HG03159 (cell line): ENCODE measurements around the gene KITLG.
"Not testable (repeated sequence)": the region's sequence is repeated elsewhere in the genome, so short reads cannot be mapped to it uniquely, and the experiment has no call there.

Experiments
- ATAC-seq: cut with Tn5 transposase; IDR thresholded peaks from one replicate; pipeline ENCODE4 v1.9.1; 2021; ENCODE audit warnings: mild to moderate bottlenecking, moderate library complexity; ENCODE audit not compliant: unreplicated experiment

The KITLG gene

DNA sequence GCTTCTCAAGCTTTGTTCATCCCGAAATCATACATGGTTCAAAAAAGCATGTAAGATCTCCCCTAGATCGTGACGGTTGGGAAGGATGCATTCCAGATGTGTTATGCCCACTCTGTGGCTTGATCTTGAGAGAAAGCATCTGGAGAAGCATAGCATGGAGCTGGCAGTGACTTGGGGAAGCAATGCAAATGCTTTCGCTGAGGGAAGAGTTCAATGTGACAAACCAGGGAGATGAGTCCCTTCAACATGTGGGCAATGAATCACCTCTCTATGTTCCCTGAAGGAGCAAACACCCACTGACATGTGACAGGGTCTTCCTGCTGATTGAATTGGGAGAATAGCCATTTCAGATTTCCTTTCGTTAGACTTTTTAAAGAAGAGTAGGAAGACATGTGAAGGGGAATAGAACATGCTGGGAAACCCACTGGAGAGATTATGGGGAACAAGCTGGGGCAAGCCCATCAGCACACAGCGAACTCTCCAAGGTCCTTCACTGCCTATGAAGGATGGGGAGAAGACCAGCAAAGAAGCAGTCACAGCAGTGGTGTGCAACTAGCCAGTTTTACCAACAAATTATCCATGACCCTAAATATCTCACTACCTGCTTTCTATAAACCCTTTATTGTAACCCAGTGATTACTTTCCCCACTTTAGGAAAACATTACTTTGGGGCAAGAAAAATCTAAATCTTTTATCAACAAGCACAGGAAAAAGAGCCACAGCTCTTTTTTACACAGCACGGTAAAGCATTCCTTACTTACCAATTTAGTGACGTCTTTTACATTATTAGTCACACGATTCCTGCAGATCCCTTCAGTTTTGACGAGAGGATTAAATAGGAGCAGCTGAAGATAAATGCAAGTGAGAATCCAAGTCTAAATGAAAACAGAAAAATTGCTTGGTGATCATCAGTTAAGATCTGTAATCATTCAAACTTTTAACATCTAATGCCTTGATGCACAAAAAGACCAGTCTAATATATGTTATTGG, 35.0 kb downstream of the KITLG start:
- no peak for ATAC-seq

DNA sequence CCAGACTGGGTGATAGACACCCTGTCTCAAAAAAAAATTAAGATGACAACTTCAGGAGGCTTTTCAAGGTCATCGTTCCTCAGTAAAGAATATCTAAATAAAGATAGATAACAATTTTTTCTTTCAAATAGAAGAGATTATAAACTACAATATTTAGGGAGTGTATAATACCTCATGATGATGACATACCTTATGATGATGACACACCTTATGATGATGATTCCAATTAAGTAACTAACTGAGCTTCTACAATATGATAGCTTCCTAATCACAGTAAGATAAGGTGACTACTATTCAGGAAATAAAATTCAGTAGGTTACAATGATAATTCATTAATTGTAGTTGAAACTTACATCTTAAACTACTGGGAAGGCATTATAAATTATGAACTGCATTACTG, 40.4 kb downstream of the KITLG start:
- no peak for ATAC-seq

DNA sequence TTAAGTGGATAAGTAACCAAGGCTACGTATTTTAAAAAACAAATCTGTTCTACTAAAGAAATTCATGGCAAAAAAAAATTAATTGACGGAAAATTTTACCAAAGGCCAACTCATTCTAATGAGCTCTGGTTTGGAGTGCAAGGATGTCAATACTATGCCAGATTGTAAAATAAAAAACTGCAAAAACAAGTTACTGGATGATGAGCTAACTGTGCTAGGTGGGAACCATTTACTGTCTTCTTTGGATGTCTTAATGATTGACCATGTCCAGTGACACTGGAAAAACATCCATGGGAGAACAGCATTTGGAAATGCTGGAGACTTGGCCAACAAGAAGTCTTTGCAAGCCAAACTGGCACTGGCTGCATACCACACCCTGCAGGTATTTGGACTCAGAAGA, 41.6 kb downstream of the KITLG start:
- no peak for ATAC-seq

DNA sequence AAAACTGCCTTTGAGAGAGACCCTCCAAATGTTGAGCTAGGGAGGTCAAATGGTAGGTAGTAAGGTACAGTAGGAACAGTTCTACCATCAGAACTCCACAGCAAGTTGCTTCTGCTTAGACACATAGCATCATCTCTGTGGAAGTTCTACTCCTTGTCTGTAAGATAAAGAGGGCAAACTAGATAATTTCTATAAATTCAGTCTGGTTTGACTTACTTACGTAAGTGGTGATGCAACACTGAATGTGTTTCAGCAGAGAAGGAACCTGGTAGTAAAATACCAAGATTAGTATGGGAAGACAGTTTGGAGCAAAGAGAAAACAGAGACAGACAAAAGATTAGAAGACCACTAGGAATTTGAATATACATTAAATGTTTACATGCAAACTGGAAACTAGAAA, 42.0 kb downstream of the KITLG start:
- ATAC-seq, result no peak

DNA sequence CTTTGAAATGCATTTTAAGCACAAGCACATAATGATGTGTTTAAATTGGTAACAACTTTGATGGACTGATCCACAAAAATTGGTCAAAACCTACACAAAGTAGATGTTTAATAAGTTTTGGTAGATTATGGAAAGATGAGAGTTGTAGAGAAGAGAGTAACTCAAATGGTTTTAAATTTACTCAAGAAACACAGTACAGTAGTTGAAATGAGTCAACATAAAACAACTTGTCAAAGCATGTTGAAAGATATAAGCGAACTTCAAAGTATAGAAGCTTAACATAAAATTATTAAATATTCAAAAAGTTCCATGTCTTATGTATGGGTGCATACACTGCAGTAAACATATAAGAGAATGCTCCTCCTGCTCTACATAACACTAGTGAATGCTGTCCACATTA, 49.4 kb downstream of the KITLG start:
- no peak for ATAC-seq

DNA sequence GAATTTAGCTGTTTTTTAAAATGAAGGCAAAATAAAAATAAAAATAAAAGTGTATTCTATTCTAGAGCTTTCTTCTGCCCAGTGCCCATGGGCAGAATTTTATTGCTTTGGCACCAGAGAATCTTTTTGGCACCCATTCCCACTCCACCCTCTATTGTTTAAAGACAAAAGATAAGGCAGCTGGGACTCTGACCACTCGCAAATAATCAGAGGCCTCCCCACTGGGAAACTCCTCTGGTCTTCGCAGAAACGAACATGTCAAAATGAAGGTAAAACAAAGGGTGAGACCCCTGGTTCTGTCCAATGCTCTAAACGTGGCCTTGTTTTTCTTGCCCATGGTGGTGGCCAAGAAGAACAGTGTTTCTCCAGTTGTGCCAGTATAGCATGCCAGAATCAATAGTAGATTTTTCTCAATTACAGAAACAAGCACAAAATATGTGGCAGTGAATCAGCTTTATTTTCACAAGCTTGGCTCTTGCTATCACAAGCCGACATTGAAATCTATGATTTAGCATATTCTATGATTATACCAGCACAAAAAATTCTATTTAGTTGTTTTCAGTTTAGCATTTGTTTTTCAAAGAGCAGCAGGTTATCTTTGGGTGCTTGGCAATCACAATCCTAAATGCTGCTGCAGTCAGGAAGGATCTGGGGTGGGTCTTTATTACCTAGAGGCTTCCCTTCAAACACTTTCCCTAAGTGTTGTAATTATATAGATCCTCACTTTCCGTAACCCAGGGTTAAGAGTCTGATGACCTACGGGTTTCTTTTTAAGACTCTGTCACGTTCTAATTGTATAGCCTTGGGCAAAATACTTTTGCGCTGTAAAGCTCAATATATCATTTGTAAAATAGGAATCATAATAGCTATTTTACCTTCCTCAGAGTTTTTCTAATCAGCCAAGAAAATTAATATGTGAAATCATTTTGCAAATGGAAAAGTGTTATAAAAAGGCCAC, 50.5 kb downstream of the KITLG start:
- ATAC-seq, result no peak

DNA sequence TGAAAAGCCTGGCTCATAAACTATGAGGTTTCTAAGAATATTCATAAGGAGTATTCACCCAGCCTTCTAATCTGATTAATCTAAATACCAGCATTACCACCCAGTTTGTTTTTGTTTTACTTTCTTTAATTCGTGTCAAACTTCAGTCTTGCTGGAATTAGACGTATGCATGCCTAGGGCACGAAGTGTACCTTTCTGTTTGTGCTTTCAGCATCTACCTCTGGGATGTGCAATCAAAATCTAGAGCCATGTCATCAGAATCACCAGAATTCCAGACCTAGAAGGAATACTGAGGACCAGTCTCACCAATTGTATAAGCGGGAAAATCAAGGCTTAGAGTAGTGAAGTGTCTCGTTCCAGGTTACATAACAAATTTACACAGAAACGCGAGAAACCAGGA, 57.3 kb downstream of the KITLG start:
- no peak for ATAC-seq

DNA sequence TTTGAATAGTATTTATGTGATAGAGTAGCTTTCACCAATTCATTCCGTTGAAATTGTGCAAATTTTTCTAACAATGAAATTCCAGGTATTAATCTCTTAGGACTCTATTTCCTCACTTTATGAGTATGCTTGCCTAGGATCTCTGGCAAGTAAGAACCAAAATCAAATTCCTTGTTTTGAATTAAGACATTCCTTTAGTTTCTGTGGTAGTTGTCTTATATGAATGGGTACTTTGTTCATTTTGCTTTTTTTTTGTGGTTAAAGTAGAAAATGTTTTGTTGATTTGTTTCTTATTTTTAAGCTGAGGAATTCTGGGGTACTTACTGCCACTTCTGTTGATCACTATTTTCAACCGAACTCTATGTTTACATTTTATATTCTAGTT, 59.8 kb downstream of the KITLG start:
- no peak for ATAC-seq

DNA sequence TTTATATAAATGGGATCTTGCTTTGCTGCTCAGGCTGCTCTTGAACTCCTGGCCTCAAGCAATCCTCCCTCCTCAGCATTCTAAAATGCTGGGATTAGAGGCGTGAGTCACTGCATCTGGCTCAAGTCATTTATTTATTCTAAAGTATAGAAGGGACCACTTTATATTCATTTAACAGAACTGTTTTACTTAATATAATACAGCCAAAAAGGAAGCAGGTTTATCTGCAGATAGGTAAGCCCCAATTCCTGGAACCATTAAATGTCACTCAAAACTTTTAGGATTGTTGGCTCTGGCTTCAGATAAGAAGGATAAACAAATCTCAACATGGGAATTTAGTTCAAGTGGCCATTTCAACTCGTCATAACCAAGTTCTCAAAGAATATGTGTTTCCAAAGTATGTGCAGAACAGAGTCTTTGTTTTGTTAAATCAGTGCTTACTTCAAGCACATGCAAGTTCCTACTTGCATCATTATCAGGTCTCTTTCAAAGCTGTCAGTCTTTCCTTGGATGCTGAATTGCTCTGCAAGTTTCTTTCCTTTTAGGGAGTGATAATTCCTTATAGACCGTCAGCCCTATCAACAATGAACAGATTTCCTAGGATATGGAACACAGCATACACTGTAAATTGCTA, 60.4 kb downstream of the KITLG start:
- no peak for ATAC-seq

DNA sequence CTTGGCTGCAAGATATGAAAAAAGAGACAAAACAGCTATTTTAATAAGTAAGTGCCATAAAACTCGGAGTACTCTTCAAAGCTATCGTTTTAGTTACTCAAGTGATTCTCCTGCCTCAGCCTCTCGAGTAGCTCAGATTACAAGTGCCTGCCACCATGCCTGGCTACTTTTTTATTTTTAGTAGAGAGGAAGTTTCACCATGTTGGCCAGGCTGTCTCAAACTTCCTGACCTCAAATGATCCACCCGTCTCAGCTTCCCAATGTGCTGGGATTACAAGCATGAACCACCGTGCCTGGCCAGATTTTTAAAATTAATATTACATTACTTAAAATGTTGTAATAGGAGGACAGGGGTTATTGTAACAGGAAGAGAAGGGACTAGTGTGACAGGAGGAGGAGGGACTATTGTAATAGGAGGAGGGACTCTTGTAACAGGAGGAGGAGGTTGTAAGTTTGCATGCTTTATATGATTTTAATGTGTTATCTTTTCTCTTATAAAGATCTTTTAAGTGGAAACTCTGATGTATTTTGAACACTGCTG, 61.3 kb downstream of the KITLG start:
- no peak for ATAC-seq

DNA sequence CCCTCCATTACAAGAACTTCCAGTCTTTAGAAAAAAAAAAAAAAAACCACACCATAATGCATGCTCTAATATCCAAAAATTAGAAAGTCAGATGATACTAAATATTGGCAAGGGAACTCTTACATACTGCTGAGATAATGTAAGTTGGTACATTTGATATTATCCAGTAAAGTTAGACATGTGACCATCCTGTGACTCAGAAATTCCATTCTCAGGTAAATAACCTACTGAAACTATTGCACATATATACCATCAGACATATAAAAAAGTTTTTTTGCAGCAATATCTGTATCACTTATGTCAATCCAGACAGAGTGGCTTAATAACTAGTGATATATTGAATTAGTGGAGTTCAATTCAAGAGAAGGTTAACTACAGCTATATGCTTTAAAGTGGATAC, 63.5 kb downstream of the KITLG start:
- ATAC-seq, result no peak

DNA sequence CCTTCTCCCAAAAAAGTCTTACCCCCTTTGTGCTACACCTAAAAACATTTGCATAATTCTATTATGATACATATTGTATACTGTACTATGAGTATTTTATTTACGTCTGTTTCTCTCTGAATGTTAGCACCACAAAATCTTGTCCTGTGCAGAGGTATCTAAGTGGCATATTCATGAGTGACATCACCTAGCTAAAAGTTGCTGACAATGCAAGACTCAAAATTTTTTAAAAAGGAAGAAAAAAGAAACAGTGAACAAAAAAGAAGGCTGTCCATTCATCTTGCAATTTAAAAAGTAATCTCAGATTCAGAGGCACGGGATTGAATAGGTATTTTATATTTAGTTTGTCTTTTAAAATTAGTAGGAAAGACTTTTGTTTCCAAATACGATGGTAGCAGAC, 69.4 kb downstream of the KITLG start:
- ATAC-seq, result no peak

DNA sequence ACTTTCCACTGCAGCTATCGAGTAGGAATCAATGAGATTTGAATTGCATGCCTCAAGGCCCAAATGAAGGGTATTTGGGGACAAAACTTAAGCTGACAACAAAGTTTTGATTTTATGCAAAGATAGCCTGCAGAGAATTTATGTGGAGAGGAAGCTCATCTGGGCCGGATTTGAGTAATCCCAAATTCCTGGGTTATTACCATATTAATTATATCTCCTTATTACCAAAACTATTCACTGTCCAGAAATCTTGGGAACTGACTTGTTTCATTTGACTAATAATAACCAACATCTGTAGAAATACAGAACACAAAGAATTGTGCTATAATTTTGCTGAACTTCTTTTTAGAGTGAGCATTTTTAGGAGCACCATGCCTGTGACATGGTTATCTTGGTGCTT, 70.4 kb downstream of the KITLG start:
- no peak for ATAC-seq

DNA sequence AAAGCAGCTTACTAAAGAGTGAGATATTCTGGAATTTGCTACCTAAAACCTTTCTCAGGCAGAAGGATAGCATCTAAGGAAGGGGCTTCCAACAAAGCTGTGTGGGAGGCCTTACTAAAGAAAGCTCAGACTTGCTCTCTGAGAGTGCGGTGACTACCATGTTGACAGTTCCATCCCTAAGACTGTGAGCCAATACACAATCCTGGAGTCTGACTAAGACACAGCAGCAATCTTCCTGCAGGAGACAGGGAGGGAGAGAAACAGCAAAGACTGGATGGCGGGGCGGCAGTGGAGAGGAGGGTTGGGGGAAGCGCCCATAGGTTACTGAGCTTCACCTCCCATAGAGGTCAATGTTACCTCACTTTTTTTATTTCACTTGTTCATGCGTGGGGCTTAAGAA, 70.9 kb downstream of the KITLG start:
- ATAC-seq, result no peak

DNA sequence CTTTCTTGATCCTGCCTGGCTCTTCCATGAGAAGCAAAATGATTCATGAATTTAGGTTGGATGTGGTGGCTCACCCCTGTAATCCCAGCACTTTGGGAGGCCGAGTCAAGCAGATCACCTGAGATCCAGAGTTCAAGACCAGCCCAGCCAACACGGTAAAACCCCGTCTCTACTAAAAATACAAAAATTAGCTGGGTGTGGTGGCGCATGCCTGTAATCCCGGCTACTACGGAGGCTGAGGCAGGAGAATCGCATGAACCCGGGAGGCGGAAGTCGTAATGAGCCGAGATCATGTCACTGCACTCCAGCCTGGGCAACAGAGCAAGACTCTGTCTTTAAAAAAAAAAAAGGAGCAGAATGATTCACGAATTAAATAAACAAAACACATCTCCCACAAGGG, 72.4 kb downstream of the KITLG start:
- not testable (repeated sequence) for ATAC-seq

DNA sequence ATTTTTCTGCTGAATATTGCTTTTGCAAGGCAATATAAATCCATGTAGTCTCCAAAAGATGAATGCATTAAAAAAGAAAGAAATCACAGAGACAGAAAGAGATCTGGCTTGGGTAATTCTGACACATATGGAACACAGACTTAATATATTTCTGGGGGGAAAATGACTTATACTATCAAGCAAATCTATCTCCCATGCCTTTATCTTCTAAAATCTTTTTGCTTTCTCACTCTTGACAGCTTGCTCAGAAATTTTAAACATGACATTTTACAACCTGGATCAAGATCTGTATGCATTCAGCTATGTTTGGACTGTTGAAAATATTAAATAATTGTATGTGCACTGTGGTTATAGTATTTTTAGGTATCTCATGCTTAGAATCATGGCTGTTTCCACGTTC, 73.0 kb downstream of the KITLG start:
- no peak for ATAC-seq

DNA sequence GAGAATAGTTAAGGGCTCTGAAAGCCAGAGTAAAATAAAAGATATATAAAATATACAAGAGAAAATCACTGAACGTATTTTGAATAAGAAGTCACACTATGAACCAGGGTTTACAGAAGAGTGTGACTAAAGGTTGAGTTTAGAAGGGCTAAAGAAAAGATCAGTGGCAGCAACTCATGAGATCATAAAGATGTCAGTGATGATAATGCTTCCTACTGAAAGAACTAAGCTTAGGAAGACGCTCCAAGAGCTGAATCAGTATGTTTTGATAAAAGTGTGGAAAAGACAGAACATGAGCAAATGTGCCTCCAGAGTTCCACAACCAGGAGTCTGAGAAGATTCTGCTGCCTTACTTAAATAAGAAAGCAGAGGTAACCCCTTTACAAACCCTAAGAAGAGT, 74.6 kb downstream of the KITLG start:
- ATAC-seq, result no peak

DNA sequence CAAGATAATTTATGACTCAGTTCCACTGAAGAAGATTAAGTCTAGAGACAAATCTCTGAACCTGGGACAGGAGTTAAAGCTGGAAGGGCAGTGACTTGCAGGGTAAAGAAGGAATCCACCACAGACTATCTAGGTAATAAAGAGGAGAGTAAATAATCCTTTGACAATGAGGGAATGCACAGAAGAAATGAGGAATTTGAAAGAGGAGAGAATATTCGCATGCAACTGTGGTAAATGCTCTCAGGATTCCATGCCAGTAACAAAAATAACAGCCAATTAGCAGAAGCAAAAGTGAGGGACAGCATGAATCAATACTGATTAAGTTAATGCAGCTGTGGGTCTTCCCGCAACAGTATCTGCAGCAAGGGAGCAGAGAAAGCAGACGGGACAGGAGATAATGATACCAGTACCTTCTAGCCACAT, 77.0 kb downstream of the KITLG start:
- ATAC-seq, result no peak

DNA sequence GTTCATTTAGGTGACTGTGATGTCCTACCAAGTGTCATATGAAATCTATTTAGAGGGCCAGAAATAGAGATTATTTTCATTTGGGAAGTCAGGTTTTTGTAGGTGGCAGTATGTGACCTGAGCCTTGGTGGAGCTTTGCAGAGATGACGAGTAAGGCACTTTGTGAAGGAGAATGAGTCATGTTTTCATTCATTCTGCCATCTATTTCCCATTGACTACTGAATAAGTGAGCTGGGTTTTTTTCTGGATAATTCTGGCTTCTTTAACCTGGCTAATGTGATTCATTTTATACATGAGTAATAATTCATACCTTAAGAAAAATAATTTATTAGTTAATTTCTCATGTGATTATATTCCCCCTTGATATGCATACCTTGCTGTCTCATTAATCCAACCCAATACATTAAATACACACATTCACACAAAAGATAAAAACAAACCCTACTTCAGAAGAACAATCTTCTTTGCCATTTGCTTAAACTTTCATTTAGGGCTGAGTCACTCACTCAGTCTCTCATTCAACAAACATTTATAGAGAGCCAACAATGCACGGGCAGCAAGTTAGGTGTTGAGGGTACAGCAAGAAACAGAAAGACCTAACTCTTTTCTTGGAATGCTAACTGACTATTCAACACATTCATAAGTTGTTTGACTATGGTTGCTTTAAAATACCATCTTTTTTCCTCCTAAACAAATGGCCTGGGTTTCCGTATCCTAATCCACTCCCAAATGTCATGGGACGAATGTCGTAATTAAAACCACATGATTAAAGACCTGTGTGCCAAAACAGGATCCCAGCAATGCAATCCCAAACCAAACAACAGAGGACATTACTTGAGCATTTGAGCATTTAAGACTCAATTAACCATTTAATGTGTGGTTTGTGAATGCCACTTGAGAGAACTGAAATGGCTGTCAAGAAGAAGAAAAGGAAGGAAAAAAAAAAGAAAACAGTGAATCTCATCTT, 78.0 kb downstream of the KITLG start:
- ATAC-seq, result no peak

DNA sequence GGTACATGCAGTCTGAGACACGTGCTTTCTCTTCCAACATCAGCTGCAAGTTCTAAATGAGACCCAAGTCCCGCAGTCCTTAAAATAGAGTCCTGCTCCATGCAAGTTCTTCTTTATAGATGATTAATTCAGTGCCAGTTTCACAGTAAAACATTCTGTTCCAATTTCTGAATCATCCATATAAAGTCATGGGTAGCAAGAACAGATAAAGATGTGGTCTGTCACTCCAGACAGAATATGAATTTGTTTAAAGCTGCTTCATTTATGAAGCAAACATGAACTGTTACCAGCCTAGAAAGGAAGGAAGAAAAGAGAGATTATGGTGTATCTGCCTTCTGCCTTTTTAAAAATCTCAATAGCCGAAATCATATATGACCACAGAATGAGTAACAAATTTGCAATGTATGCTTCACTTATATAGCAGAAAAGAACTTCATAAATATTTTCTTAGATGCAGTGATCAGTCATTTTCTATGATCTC, 83.3 kb downstream of the KITLG start:
- no peak for ATAC-seq
